ENCODE measurements around the gene VAC14.
"Not testable (repeated sequence)": the region's sequence is repeated elsewhere in the genome, so short reads cannot be mapped to it uniquely, and the experiment has no call there.

Gene VAC14

GRCh38 chr16:70800781-70801480 lies at the start of gene VAC14:
Gene VAC14, minus strand, starts transcription at chr16:70801158. Its CDS starts 258 bp downstream, at chr16:70800900.
- TF ChIP-seq, protein P1, sequence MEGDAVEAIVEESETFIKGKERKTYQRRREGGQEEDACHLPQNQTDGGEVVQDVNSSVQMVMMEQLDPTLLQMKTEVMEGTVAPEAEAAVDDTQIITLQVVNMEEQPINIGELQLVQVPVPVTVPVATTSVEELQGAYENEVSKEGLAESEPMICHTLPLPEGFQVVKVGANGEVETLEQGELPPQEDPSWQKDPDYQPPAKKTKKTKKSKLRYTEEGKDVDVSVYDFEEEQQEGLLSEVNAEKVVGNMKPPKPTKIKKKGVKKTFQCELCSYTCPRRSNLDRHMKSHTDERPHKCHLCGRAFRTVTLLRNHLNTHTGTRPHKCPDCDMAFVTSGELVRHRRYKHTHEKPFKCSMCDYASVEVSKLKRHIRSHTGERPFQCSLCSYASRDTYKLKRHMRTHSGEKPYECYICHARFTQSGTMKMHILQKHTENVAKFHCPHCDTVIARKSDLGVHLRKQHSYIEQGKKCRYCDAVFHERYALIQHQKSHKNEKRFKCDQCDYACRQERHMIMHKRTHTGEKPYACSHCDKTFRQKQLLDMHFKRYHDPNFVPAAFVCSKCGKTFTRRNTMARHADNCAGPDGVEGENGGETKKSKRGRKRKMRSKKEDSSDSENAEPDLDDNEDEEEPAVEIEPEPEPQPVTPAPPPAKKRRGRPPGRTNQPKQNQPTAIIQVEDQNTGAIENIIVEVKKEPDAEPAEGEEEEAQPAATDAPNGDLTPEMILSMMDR (IDR thresholded peaks at IDR 0.05) = no peak
- Histone ChIP-seq H3K27ac (peak within 1 kb of the TSS in 1 of 2 donors; percentile 40), H3K4me3 (peak within 1 kb of the TSS; percentile 92)
- DNase-seq (ENCODE audit: low spot score) = peak; percentile 91

DNA sequence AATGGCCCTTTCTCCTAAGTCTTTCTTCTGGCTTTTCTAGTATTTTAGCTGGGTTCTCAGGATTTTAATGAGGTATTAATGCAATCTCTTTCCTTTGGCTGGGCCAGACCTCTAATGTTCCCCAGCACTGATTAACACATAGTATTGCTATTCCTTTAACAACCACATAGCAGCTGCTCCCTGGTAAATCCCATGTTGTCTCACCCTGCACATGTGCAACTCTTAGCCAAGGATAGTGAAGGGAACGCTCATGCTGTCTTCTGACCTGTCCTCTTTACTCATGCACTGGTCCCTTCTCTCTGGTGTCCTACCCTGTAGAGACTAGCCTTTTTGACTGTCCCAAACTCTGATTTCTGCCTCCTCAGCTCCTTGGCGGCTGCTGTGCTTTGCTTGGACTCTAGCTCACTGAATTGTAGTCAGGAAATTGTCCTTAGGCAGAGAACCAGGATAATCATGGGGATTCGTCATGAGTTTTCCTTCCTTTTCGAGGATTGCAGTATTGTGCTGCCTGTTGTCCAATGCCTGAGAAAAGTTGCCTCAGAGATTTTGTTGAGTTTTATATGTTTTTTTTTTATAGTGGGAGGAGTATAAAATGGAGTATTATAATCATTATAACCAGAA lies 22.6 kb upstream of the VAC14 start:
- H3K4me3 ChIP-seq; H3K27ac ChIP-seq; DNase-seq (ENCODE audit: low spot score): not testable (repeated sequence)

- not testable (repeated sequence) for DNase-seq (ENCODE audit: low spot score); H3K27ac ChIP-seq; H3K4me3 ChIP-seq
Observed at GRCh38 chr16:70822734-70823133, 21.8 kb upstream of the VAC14 start.

- DNase-seq (ENCODE audit: low spot score); H3K27ac ChIP-seq; H3K4me3 ChIP-seq: not testable (repeated sequence)
Observed at GRCh38 chr16:70818088-70818487, 17.1 kb upstream of the VAC14 start.

DNA sequence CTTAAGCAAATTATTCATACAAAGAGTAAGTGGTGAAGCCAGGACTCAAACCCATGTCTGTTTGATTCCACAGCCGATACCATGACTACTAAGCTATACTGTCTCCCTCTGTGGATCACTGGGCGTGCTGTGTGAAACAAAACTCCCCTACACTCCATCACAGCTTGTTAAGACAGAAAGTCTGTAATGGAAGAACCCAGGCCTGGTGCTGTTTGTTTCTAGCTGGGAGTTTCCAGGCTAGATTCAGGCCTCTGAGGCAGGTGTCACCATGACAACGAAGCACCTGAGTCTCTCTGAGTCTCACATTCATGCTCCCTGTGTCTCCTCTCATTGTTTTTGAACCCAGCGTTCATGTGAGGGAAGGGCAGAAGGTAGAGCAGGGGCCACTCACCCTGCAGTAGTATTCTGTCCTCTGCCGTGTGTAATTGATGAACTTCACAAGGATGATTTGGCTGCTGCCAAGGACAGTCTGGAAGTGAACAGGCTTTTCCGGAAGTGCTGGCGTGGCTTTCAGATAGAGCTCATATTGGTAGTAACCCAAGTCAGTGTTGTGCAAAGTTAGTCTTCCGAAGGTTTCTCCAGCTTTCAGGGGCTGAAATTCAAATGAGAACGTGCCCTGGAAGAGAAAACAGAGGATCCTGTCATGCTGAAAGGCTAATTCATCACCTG lies 8.6 kb upstream of the VAC14 start:
- TF ChIP-seq, protein P1 (IDR thresholded peaks at IDR 0.05) = no peak
- DNase-seq (ENCODE audit: low spot score) = no peak
- H3K27ac ChIP-seq = no peak overlapping the region
- no peak overlapping the region for H3K4me3 ChIP-seq

DNA sequence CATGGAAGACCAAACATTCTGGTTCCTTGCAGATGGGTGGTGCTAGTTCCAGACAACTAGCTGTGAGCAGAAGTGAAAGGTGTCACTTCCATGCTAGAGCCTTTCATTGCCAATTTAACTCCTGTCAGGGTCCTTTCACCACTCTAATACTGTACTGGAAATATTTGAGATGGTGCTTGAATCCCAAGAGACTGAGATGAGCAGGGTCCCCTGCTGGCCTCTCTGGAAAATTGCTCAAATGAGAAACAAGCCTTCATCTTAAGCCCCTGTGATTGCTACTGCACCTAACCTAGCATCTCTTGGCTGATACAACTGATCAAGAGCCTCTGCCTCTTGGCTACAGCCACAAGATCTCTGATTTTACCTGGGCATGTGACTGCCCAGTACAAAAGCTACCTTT lies 7.4 kb upstream of the VAC14 start:
- Histone ChIP-seq H3K4me3 (no peak overlapping the region), H3K27ac (no peak overlapping the region)
- TF ChIP-seq, protein P1 (IDR thresholded peaks at IDR 0.05) = no peak
- no peak for DNase-seq (ENCODE audit: low spot score)

- Histone ChIP-seq H3K27ac (no peak overlapping the region), H3K4me3 (no peak overlapping the region)
- TF ChIP-seq, protein P1 (IDR thresholded peaks at IDR 0.05) = no peak
- DNase-seq (ENCODE audit: low spot score) = no peak
Observed at GRCh38 chr16:70805787-70806186, 4.8 kb upstream of the VAC14 start.

DNA sequence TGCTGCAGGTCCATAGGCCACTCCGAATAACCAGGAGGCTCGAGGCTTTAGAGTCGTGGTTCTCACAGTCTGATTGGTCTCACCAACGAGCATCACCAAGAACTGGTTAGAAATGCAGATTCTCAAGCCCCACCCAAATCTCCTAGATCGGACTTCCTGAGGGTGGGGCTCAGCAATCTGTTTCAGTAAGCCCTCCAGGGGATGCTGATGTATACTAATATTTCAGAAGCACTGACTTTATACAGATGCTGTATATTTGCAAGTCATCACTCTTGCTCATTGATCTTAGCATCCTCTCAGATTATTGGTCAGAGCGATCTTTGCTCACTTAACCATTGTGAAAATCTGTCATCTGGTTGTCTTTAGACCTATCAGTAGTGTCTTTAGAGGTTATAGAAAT lies 4.4 kb upstream of the VAC14 start:
- H3K4me3 ChIP-seq = no peak overlapping the region
- no peak for DNase-seq (ENCODE audit: low spot score)
- no peak overlapping the region for H3K27ac ChIP-seq
- TF ChIP-seq, protein P1 (IDR thresholded peaks at IDR 0.05) = no peak
